PC-3 (cell line): ENCODE data around the gene TMEM263.

Experiments
- CTCF ChIP-seq: fragments of 300-600 bp; sonication (generic); conservative IDR thresholded peaks from 2 replicates; pipeline ENCODE4 v1.5.1; 2017; ENCODE audit warnings: antibody characterized with exemption, low read depth, mild to moderate bottlenecking, low read length
- EZH2phosphoT487 ChIP-seq: fragments of 300-600 bp; sonication (generic); IDR thresholded peaks from 2 replicates; pipeline ENCODE4 v1.6.1; 2018; ENCODE audit warnings: mild to moderate bottlenecking, antibody characterized with exemption, low read length, borderline replicate concordance

DNA sequence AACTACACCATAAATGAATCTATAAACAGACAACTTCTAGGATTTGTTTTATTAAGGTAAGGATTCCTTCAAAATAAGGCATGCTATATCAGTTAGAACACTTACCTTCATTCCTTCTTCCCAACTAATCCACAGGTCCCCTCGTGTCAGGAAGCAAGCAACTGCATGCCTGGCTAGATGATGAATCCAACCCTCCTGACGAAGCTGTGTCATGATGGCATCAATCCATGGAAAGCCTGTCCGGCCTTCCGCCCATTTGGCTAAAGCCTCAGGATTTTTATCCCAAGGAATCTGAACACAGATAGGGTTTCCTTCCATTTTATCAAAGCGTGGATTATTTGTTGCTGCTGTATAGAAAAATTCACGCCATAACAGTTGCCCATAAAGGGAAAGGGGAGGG lies 43.7 kb downstream of the TMEM263 start:
- no peak for TF ChIP-seq CTCF
- TF ChIP-seq EZH2phosphoT487 = no peak
